Renal cortex interstitium (tissue), 11 donors: ENCODE data around the gene CCDC157. TPM values are rescaled to one million over a fixed set of nuclear protein-coding genes. Genes with fewer than 3 reads are reported as not detected.
A peak's percentile ranks its signal among the peaks of the same experiment; 100 is the strongest.

Experiments
- DNase-seq, 11 donors: peaks; one replicate each; pipeline ENCODE4 v3.0.0-alpha.2; 2013; ENCODE audit warnings: low read depth in 9 of 11, low spot score in 4 of 11; ENCODE audit errors: extremely low read depth in 1 of 11
- polyA plus RNA-seq, 3 donors: library from polyadenylated mRNA; unstranded; fragments of 120-200 nt; gene quantifications; one replicate each; pipeline ENCODE4 v1.2.1, GENCODE V29; 2013; ENCODE audit not compliant: insufficient read length in 3 of 3

CCDC157 gene
- polyA plus RNA-seq, 3 donors, result 5.6 to 10.1 (median 6.9) TPM

GRCh38 chr22:30421695-30422480, 65.1 kb downstream of the CCDC157 start:
- DNase-seq, result no peak

GRCh38 chr22:30422481-30423300, 65.9 kb downstream of the CCDC157 start:
- peak in 1 of 11 donors; percentile 11 for DNase-seq

- DNase-seq, result peak in 1 of 11 donors; percentile 7
Observed at GRCh38 chr22:30423301-30423958, 66.6 kb downstream of the CCDC157 start.

GRCh38 chr22:30423959-30424533, 67.2 kb downstream of the CCDC157 start:
- DNase-seq, result peak; percentile 99 to 100 (median 100)

GRCh38 chr22:30424534-30425326, 67.9 kb downstream of the CCDC157 start:
- DNase-seq, result no peak

- DNase-seq, result no peak
Observed at GRCh38 chr22:30425327-30425615, 68.5 kb downstream of the CCDC157 start.

- DNase-seq, result peak in 4 of 11 donors; percentile 53 to 66 (median 56)
Observed at GRCh38 chr22:30425616-30426387, 69.0 kb downstream of the CCDC157 start, which contains the start of gene MTFP1. TSS of gene MTFP1 (plus strand) at chr22:30425768. CDS start at chr22:30425880, 112 bp downstream.

Other genes with a start within 250 kb of the CCDC157 start
- gene LIF, start 110.2 kb upstream of the CCDC157 start, polyA plus RNA-seq, result 1 to 10 TPM; 1.7 to 2.9 (median 2.3) TPM
- gene OSM, start 90.2 kb upstream of the CCDC157 start, polyA plus RNA-seq, result under 1 TPM; 0.10 to 0.45 (median 0.37) TPM
- 10 to 100 TPM in 2 of 3 donors, 1 to 10 TPM in 1; 7.6 to 13.2 (median 13.0) TPM for gene CASTOR1, start 67.5 kb upstream of the CCDC157 start, polyA plus RNA-seq
- 10 to 100 TPM in 2 of 3 donors, 1 to 10 TPM in 1; 9.3 to 19.3 (median 15.9) TPM for gene TBC1D10A, start 30.1 kb upstream of the CCDC157 start, polyA plus RNA-seq
- gene SF3A1, start 113 bp upstream of the CCDC157 start, polyA plus RNA-seq, result 100 to 1,000 TPM; 137 to 159 (median 156) TPM
- gene RNF215, start 30.4 kb downstream of the CCDC157 start, polyA plus RNA-seq, result 10 to 100 TPM; 16.8 to 24.8 (median 23.7) TPM
- gene SEC14L2, start 40.0 kb downstream of the CCDC157 start, polyA plus RNA-seq, result 10 to 100 TPM in 1 of 3 donors, 1 to 10 TPM in 2; 4.9 to 10.3 (median 6.2) TPM
- 10 to 100 TPM in 2 of 3 donors, 1 to 10 TPM in 1; 9.9 to 15.1 (median 14.8) TPM for gene MTFP1, start 68.8 kb downstream of the CCDC157 start, polyA plus RNA-seq
- gene SEC14L3, start 115.0 kb downstream of the CCDC157 start, polyA plus RNA-seq, result under 1 TPM in 1 of 3 donors, not detected in 2; 0.04 TPM
- gene SEC14L4, start 148.7 kb downstream of the CCDC157 start, polyA plus RNA-seq, result 1 to 10 TPM in 1 of 3 donors, under 1 TPM in 2; 0.70 to 1.1 (median 0.70) TPM
- 10 to 100 TPM in 1 of 3 donors, 1 to 10 TPM in 2; 9.0 to 14.5 (median 9.0) TPM for gene SEC14L6, start 189.7 kb downstream of the CCDC157 start, polyA plus RNA-seq
- 10 to 100 TPM; 21.8 to 33.0 (median 32.0) TPM for gene GAL3ST1, start 217.7 kb downstream of the CCDC157 start, polyA plus RNA-seq
- gene PES1, start 234.9 kb downstream of the CCDC157 start, polyA plus RNA-seq, result 10 to 100 TPM; 75.6 to 80.6 (median 77.4) TPM